ENCODE data around the gene MTUS2.

Gene MTUS2

DNA sequence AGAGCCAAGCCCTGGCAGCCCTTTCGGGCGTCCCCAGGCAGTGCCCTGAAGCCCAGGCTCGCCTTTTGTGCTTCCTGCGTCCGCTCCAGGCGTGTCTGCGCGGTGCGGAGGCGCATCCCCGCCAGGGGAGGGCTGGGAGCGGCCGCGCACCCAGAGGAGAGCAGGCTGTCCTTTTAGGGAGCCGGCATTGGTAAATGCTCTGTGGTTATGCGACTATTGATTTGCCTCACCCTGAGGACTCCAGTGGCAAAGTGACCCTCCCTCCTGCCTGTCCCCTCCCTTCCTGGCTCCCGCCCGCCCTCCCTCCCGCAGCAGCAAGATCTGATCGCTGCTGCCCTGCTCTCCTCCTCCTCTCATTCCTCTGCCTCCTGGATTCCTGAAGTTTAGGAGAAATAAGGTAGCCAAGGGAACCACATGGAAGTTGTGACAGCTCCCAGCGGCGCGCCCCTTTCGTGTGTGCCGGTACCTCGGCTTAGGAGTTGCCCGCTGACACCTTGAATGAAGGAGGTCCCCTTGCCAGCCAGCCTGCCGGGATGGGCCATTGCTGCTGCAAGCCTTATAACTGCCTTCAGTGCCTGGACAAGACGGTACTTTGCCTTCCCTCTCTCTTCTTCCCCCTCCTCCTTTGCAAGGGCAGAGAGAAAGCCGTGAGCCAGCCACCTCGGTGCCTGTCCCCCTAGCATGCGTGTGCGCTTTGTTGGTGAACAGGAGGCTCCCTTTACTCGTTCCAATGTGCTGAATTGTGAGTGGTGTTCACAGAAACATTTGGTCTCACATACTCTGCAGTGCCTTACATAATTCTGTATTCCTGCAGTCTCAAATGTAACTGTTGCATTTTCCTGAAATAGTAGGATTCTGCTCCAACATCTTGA lies 608.4 kb downstream of the MTUS2 start:
- no peak for DNase-seq

DNA sequence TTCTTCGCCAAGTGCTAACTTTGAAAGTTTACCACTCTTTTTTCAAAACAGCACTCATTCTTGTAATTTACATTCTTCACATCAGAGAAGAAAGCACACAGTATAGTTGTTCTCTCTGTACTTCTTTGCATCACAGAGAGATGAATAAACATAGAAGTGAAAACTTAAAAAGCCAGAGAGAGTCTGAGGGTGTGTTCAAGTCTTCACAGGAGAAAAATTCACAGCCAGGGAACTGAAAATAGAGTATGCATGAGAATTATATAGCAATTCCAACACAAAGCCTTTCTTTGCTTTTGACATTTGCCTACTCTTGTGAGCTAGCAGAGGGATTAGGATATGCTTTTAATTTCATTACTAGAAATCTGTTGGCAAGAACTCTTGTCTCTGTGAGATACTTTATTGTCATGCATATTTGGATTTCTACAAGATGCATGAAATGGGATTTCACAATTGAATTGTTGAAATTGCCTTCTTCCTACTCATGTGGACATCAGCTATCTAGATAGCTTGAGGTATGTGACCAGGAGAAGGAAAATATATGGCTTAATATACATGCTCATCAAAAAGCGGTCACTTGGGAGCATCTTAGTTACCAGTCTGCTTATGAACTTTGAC lies 609.3 kb downstream of the MTUS2 start:
- peak in 1 of 2 donors; percentile 15 for DNase-seq

DNA sequence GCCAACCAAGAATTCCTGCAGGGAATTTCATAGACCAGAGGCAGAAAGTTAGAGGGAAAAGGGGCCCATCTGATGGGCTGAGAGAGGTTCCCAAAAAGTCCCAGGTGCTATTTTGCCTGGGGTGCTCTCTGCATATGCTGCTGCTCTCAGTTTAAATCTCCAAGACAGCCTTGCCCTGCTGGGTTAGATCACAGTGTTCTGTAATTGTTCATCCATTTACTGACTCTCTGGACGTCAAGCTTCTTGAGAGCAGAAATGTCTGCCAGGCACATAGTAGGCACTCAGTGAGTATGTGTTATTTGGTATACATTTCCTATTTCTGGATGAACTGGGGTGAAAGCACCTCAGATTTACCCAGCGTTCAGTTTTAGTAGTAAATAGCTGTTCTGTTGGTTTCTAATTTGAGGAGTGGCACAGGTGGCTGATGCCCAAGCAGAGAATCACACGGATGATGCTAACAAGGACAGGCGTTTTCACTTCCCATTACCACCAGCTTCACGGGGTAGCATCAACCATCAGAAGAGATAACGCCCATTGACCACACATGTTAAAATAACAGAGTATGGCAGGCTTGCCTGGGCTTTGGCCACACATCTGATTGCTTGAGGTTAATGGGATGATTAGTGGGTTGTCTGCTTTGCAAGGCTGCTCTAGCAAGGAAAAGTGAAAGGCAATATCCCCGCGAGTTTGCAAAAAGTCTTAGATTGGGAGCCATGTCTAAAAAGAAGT lies 614.2 kb downstream of the MTUS2 start:
- no peak for DNase-seq

DNA sequence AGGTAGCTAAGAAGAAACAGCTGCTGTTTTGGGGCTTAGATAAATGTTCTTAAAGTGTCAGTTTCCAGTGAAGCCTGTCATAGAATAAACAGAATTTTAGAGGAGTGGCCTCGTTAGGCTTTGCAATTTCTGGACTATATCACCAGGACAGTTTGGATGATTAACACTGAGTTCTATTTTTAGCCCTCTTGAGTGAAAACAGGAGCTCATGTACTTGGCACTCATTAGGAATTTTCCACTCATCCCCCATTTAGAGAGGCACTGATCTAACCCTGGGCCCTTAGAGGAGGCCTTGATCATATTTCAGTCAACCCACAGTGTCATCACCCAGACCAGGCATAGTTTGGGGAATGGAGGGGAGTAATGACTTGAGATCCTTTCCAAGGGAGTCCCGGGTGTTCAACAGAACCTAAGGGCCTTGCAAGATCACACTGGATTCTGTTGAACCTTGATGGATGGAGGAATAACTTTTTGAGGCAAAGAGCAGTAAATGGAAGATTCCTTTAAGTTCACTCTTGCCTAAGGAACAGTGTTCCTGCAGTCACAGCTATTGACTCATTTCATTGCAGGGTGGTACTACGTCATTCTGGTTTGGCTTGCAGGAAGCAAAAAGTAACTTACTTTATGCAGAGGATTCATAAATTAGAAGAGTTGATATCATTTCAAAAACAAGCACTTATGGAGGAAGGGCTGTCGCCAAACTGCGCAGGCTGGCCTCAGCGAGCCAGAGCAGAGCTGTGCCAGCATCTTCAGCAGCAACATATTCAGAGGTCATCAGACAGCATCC lies 615.2 kb downstream of the MTUS2 start:
- no peak for DNase-seq

DNA sequence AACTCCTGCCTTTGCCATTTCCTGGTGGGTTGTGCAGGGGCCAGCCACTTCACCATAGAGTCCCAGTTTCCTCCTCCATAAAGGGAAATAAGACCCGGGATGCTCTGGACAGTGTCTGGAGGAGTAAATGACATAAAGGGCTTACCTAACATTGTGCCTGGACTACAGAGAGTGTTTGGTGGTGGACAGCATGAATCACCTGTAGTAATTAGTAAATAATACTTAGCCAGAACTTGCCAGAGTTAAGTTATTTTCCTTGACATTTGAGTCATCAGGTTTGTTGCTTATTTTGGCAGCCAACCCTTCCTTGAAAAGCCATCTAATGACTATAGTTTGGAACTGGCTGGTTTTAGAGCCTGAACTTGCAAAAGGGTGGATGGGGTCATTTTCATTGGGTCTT lies 616.2 kb downstream of the MTUS2 start:
- no peak for DNase-seq

DNA sequence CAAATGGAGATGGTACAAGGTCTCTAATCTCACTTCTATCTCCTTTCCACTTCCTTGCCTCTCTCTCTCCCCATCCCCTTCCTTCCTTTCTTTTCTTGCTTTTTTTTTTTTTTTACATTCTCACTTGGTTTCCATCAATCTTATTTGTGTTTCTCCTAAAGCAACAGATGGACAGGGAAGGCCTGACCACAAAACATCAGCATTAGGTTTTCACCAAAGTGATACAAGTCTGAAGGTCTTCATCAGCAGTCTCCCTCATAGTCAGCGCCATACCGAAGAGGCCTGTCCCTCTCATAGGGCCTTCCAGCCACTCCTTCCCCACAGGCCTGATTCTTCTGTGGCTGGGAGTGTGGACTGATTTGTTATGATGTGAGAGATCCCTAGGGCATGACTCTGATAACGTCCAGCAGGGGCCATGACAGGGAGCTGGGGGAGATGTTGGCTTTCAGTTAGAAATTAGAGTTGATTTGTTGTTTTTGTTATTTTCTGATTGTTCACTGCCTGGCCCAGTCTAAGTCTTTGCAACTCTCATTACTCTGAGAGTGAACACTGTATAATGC lies 616.7 kb downstream of the MTUS2 start:
- no peak for DNase-seq

DNA sequence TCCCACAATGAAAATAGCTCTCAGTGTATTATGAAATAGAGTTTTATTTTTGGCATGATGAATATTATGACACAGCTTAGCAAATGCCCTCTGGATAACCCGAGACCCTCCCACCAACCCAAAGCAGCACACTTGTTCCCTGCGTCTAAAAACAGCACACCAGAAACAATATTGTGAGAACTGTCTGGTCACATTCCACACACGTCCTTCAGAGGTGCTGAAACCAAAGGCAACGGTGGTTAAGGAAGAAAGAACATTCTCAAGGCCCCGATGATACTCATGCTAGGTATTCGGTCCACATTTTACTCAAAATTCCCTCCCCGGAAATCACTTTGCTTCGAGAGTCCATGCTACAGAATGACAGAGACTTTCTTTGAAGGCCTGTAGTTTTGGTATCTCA lies 618.6 kb downstream of the MTUS2 start:
- no peak for DNase-seq

DNA sequence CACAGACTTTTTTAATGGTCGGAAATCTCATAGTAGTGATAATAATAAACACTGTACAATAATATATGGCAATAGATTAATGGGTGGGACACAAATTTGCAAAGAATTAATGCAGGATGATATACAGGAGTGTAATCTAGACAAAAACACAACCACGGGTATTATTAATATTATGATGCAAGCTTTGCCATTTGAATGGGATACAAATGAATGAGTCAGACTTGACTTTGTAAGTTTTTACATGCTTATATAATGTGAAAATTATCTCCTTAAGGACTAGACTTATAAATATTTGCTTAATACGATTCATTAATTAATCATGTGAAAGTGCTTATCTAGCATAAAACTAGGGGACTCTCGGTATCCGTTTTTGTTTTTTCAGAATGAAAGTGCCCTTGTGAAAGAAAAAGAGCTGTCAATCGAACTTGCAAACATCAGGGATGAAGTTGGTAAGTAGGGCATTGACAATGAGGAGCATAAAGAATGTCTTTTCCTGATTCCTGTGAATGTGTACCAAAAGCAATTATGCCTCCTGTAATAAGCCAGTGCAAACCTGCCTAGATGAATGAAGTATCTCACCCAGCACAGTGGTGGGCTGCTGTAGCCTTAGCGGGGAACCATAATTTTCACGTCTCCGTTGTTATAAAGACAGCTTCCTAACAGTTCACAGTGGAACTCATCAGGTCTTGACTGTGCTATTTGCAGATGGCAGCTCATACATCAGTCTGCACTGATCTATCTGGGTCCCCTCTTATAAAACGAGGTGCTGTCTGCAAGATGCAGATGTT lies 619.7 kb downstream of the MTUS2 start:
- DNase-seq: no peak

DNA sequence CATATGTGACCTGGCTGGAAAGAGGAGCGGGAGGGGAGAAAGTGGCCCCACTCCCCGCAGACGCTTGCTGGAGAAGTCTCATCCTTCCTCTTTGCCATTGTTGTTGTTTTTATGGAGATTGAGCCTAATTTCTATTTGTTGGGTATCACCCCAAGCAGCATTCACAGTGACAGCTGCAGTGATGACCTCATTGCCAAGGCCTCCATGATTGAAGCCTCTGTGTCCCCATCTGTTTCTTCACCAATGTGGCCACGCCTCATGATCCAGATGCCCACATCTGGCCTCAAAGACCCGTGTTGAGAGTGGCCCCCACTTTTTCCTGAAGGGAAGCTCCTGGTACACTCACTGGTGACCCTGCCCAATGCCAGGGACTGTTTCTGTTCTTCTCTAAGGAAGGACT lies 621.2 kb downstream of the MTUS2 start:
- DNase-seq: no peak

DNA sequence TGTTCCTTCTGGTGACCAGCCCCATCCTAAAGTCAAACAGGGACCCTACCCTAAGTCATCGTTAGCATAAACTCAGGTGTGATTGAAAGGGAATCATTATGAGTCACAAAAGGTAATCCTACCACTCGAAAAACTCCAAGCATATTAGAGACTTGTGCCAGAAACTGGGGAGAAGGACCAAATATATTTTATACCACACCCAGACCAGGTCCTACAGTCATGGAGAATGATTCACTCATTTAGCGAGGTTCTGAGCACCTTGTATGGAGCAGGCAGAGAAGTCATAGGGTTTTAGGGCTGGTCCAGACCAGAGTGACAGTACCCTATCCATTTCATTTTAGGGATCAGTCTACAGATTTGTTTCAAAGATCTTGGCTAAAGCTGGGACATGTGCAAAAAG lies 625.9 kb downstream of the MTUS2 start:
- no peak for DNase-seq

DNA sequence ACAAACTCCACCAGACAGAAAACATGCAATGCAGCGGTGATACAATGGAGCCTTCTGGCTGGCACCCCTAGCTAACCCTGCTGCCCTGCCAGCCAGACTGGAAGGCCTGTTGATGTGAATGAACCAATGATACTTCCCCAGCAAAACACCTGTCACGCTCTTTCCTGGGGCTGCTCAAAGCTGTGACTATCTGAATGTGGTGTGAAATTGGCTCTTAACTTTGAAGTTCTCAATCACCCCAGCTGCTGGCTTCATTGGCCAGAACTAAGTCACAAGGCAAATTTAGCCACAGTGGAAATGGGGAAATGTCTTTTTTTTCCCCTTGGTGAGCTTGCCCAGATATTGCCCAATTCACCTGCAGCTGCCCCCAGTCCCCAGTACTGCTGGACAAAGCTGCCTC lies 628.0 kb downstream of the MTUS2 start:
- DNase-seq: peak; percentile 4 to 35

DNA sequence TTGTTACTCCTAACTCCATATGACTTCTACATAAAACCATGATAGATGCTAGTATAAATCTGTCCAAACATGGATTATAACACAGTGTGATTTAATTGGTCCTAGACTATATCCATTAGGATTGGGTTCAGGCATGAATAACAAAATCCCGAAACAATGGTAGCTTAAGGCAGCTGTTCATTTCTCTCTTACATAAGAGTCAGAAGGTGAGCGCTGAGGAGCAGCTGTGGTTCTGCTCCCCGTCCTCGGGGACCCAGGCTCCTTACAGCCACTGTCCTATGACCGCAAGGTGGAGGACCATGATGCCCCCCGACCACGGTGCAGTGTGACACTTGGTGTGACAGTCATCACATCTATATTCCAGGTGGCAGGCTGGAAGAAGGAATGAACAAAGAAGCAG lies 629.6 kb downstream of the MTUS2 start:
- DNase-seq: no peak

DNA sequence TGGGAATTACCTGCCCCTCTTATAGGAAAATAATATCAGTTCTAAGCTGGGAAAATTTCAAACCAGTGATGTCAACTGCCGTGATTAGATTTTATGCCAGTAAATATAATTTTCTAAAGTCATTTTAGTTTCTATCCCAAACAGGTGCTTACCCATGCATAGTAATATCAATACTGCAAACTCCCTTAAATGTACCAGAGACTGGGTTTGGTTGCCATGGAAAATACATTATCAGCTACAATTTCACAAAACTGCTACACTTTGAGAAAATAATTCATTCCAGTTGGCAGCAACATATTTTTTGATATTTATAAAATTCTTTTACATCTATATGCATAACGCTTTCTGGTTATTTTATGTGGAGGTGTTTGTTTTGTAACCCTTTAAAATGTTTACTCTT lies 631.8 kb downstream of the MTUS2 start:
- DNase-seq: no peak

DNA sequence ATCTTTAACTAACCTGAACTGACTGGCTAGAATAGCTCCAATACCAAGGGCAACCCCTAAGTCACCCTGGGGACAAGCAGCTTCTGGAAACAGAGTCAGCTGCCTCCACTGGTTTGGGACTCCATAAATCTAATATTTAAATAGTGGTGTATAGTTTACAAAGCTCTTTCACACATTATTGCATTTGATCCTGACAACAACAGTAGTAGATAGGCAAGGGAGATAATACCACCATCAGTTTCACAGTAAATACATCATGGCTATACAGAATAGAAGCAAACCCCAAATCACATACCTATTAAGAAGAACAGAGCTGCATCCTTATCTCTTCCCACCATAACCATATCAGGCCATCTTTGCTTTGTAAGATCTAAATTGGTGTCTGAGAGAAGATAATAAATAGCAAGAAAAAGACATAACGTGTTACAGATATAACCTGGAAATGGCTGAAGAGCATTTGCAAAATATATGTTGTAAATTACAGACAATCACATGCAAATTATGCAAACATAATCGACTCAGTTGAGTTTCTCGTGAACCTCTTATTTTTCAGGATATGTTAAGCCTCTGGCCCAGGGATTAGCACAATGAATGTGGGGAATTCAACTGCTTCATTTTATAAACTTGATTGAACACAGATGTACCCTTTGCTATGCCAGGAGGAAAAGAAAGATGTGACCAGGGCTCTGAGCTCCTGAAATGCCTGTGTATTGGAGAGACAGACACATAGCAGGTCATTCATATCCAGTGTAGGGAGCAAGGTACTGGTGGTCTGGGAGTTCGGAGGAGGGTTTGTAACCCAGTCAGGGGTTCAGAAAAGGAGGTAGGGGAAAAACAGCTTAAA lies 632.9 kb downstream of the MTUS2 start:
- DNase-seq: no peak

DNA sequence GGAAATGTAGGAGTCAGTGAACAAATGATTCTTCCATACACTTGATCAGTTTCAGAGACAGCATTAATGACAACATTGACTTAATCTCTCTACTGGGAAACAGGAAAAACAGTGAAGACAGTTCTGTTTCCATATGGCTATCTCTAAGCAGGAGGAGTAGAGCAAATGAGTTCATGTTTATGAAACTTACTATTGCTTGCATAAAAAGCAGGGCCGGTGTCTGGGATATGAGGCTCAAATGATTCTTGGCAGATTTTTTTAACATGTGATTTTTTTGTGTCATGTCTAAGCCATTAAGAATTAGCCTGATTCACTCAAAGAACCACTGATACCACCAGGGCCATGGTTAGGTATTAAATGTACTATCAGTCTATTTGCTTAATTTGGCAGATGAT lies 633.5 kb downstream of the MTUS2 start:
- no peak for DNase-seq

DNA sequence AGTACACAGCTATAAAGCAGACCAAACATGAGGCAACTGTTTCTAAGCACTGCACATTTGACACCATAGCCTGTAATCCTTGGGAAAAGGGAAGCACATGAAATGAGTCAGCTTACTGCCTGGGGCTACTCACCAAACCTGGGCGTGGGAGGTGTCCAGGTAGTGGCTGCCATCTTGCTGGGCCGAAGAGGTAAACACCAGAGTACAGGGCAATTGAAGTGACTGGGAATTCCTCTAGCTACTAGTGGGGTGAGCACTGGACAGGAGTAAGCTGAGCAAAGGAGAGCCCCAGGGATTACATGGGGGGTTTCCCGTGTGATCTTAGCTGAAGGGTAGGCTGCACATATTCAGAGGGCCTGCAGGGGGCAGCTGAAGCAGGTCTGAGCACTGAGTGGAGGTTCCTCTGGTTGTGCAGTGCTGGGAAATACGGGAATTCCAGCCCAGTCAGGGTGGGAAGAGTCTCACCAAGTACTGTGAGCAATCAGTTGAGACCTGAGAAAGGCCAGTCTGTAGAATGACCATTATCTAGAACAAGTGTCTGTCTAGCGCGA lies 634.9 kb downstream of the MTUS2 start:
- DNase-seq: peak; percentile 58 to 71

DNA sequence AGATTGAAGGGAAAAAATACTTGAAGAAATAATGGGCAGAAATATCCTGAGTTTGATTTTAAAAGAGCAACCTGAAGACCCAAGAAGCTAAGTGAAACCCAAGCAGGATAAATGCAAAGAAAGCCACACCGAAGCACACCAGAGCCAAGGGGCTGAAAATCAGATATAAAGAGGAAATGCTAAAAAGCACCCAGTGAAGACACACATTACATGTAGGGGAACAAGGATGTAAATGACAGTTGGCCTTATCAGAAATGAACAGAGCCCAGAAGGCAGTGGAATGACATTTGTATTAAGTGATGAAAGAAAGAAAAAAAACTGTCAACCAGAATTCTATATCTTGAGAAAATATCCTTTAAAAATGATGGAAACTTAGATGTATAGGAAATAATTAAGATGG lies 636.3 kb downstream of the MTUS2 start:
- no peak for DNase-seq

DNA sequence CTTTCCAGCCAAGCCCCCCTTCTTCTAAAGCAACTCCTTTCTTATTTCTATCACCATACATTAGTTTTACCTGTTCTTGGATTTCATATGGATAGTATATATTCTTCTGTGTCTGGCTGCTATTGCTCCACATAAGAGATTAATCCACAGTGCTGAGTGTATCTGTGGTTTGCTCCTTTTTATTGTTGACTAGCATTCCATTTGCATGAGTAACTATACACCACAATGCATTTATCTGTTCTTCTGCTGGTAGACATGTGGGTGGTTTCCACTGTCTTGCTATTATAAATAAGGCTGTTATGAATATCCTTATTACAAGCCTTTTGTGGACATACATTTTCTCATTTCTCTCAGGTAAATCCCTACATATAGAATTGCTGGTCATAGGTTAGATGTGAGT lies 637.2 kb downstream of the MTUS2 start:
- no peak for DNase-seq

DNA sequence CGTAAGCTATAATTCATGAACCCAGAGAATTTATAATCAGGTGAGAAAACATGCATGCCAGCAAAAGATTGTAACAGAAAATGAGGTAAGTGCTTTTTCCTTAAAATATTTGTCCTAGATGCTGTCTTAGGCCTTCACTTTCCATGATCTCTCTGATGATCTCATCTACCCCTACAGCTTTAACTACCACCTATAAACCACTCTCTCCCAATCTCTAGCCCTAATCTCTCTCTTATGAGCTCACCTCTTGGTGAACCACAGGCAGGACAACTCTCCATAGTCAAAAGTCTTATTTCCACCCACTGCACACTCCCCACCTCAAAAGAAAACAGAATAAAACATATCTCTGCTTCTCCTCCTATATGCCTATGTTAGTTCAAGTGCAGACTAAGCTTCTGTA lies 638.3 kb downstream of the MTUS2 start:
- DNase-seq: no peak

DNA sequence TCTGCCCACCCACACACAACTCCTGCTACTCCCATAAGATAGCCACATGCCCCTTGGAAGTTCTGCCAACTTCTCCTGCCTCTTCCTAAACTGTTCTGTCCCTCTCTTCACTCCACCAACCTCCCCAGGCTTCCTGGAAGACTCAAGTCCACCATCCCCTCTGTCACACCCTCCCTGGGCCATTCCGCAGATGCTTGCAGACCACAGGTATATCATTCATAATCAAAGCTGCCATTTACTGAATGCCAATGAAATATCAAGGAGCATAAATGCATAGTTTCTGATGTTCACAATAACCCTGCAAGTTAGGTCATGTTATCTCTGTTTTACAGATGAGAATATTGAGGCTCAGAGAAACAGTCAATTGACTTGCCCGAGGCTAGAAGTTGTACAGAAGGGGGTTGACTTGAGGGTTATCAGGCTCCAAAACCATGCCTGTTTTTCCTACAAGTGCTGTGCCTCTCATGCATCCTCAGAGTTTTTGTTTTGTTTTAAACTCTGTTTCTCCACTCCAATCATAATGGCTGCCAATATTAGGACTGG lies 639.7 kb downstream of the MTUS2 start:
- no peak for DNase-seq
